ENCODE measurements around the gene PHACTR3.

Gene PHACTR3

GRCh38 chr20:59623133-59623532 lies 18.8 kb downstream of the PHACTR3 start:
- no peak for DNase-seq

GRCh38 chr20:59623583-59623982 lies 19.2 kb downstream of the PHACTR3 start:
- no peak for DNase-seq

GRCh38 chr20:59624401-59624800 lies 20.1 kb downstream of the PHACTR3 start:
- DNase-seq = no peak

- DNase-seq = no peak
These were observed 21.0 kb downstream of the PHACTR3 start for GRCh38 chr20:59625214-59625922.

- DNase-seq = no peak
These were observed 23.0 kb downstream of the PHACTR3 start for GRCh38 chr20:59627298-59627697.

- DNase-seq = no peak
These were observed 23.8 kb downstream of the PHACTR3 start for GRCh38 chr20:59628171-59628570.

GRCh38 chr20:59629141-59630045 lies 25.1 kb downstream of the PHACTR3 start:
- no peak for DNase-seq

GRCh38 chr20:59630526-59630925 lies 26.2 kb downstream of the PHACTR3 start:
- DNase-seq = no peak

- DNase-seq = no peak
These were observed 27.6 kb downstream of the PHACTR3 start for GRCh38 chr20:59631751-59632540.

GRCh38 chr20:59632541-59633113 lies 28.3 kb downstream of the PHACTR3 start:
- no peak for DNase-seq

GRCh38 chr20:59633656-59634251 lies 29.4 kb downstream of the PHACTR3 start:
- no peak for DNase-seq

GRCh38 chr20:59634435-59635005 lies 30.2 kb downstream of the PHACTR3 start:
- no peak for DNase-seq

- no peak for DNase-seq
These were observed 32.5 kb downstream of the PHACTR3 start for GRCh38 chr20:59636766-59637370.

GRCh38 chr20:59640267-59640666 lies 35.9 kb downstream of the PHACTR3 start:
- DNase-seq = no peak

GRCh38 chr20:59643615-59644061 lies 39.3 kb downstream of the PHACTR3 start:
- no peak for DNase-seq

- DNase-seq = no peak
These were observed 40.1 kb downstream of the PHACTR3 start for GRCh38 chr20:59644371-59644939.

GRCh38 chr20:59645271-59645670 lies 40.9 kb downstream of the PHACTR3 start:
- no peak for DNase-seq

GRCh38 chr20:59645761-59646171 lies 41.4 kb downstream of the PHACTR3 start:
- DNase-seq = no peak

- DNase-seq = no peak
These were observed 42.1 kb downstream of the PHACTR3 start for GRCh38 chr20:59646487-59646886.

- DNase-seq = no peak
These were observed 42.9 kb downstream of the PHACTR3 start for GRCh38 chr20:59647271-59647670.

- no peak for DNase-seq
These were observed 44.2 kb downstream of the PHACTR3 start for GRCh38 chr20:59648466-59649070.

All from activated naive CD4-positive, alpha-beta T cell treated with Interleukin-2 at 50 U/mL for 16 hours (primary cell).